ENCODE results near the gene PRSS36.
"Not testable (repeated sequence)": the region's sequence is repeated elsewhere in the genome, so short reads cannot be mapped to it uniquely, and the experiment has no call there.

Gene PRSS36

GRCh38 chr16:31149894-31150890, at the start of gene PRSS36:
Gene PRSS36 (minus strand): TSS chr16:31150066. CDS start chr16:31150035, 31 bp downstream.
- DNase-seq: no peak

DNA sequence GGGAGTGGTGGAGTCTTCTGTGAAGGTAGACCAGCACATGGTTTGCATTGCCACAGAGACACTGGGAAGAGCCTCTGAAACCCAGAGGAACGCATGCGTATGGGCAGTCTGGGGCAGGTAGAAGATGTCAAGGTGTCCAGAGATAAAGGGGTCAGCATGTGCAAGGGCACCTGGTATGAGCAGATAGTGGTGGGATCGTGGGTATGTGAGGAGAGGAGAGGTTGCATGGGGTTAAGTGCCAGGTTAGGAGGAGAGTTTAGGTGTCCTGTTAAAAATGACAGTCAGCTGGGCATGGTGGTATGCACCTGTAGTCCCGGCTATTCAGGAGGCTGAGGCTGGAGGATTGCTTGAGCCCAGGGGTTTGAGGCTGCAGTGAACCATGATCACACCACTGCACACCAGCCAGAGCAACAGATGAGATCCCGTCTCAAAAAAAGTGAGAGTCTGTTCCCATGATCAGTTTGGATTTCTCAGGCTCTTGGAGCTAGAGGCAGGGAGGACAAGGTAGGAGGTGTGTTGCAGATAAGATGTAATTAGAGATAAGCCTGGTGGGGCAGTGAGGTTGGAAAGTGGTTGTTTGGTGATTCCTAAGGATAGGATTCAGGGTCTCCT, 49.7 kb upstream of the PRSS36 start:
- DNase-seq: no peak

GRCh38 chr16:31198207-31198882, 48.5 kb upstream of the PRSS36 start:
- DNase-seq: no peak

DNA sequence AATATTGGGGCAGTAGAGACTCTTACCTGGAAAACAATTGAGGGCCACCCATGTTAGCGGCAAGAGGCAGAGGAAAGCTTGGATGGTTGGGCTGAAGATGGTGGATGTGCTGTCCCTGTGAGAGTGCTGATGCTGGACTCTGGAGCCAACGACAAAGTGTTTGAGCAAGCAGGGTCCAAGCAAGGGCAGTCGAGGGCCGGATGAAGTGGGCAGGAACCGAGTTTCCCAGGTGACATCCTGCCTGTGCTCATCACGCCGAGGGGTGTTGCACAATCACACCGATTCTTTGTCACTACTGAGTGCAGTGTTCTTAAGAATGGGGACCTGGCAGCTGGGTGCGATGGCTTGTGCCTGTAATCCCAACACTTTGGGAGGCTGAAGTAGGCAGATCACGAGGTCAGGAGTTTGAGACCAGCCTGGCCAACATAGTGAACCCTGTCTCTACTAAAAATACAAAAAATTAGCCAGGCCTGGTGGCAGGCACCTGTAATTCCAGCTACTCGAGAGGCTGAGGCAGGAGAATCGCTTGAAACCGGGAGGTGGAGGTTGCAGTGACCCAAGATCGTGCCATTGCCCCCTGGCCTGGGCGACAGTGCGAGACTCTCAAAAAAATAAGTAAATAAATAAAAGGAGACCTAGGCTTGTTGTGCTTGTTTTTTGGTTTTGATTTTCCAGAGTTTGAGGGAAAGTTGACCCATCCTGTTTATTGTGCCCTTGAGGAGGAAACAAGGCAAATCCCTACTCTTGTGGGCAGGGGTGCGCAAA, 46.6 kb upstream of the PRSS36 start:
- DNase-seq: no peak

DNA sequence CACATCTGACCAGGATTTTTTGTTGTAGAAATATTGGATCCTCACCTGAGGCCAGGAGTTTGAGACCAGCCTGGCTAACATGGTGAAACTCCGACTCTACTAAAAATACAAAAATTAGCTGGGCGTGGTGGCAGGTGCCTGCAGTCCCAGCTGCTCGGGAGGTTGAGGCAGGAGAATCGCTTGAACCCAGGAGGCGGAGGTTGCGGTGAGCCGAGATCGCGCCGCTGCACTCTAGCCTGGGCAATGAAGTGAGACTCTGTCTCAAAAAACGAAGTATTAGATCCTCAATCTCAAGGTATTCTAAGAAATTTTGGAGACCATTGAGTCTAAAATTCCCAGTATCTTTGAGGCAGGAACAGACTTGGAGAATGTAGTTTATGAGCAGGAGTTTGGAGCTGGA, 46.0 kb upstream of the PRSS36 start:
- not testable (repeated sequence) for DNase-seq

DNA sequence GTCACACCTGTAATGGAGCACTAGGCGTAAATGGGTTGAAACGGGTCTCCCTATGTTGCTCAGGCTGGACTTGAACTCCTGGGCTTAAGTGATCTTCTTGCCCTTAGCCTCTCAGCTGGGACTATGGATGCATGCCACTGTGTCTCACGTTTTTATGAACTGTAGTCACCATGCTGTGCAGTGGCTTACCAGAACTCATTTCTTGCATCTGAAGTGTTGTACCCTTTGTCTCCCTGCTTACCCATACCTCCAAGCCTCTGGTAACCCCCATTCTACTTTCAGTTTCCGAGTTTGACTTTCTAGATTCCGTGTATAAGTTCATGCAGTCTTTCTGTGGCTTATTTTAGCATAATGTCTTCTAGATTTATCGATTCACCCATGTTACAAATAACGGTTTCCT, 45.0 kb upstream of the PRSS36 start:
- DNase-seq: no peak

DNA sequence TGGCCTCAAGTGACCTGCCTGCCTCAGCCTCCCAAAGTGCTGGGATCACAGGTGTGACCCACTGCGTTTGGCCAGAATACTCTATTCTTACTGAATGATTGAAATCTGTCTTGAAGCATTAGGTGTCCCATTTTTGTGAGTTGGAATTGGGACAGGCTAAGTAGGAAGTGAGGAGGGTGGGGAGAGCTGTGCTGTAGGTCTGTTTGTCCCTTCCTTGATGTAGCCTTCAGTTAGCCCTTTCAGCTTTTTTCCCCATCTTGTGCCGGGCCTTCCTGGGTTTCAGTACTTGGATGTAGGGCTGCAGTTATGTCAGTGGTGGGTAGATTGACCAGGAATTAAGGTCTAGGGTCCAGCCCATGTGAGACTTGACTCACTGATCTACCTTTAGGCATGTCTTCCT, 44.0 kb upstream of the PRSS36 start:
- no peak for DNase-seq

GRCh38 chr16:31192856-31193642, 43.2 kb upstream of the PRSS36 start:
- no peak for DNase-seq

DNA sequence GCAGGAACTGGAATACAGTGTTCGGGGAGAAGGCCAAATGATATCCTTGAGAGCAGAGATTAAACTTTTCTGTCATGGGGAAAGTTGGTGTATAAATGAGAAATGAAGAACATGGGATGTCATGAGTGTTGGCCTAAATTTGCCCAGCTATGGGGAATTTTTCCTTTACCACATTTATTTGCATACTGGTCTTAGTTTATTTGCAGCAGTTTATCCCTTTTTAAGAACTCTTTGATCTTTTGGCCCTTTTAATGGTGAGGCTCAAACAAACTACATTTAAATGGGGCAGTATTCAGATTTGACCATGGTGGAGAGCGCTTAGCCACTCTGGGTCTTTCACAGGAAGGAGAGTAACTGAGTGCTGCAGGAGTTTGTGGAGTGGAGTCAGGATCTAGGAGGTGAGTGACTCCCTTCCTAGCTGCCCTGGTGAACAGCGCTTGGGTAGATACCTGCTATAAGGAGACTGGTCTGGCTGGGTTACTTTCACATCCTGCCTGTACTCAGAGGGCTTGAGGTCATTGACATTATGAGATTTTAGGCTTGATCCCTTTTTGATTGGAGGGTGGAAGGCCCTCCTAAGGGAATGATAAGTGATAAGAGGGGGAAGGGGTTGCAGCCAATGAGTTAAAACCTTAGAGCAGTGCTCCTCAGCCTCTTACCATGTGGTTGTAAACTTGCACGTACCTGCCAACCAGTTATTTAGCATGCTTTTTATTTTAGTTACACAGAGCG, 42.0 kb upstream of the PRSS36 start:
- DNase-seq: no peak

GRCh38 chr16:31190818-31191444, 41.1 kb upstream of the PRSS36 start:
- no peak for DNase-seq

- no peak for DNase-seq
These were observed 40.2 kb upstream of the PRSS36 start for GRCh38 chr16:31190061-31190460.

DNA sequence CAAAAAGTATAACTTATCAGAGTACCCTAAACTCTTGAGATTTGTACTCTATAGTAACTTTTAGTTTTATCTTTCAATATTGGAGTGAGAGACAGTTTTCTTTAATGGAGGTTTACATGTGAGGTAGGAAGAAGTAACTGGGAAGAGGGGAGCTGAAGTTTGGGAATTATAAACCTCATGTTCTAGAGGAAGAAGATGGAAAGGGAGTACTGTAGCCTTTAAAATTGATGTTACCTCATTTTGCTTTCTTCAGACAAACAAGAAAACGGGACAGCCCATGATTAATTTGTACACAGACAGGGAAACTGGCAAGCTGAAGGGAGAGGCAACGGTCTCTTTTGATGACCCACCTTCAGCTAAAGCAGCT, 39.5 kb upstream of the PRSS36 start:
- DNase-seq: no peak

- DNase-seq: no peak
These were observed 38.9 kb upstream of the PRSS36 start for GRCh38 chr16:31188450-31189411.

- DNase-seq: no peak
These were observed 37.9 kb upstream of the PRSS36 start for GRCh38 chr16:31187808-31188189.

DNA sequence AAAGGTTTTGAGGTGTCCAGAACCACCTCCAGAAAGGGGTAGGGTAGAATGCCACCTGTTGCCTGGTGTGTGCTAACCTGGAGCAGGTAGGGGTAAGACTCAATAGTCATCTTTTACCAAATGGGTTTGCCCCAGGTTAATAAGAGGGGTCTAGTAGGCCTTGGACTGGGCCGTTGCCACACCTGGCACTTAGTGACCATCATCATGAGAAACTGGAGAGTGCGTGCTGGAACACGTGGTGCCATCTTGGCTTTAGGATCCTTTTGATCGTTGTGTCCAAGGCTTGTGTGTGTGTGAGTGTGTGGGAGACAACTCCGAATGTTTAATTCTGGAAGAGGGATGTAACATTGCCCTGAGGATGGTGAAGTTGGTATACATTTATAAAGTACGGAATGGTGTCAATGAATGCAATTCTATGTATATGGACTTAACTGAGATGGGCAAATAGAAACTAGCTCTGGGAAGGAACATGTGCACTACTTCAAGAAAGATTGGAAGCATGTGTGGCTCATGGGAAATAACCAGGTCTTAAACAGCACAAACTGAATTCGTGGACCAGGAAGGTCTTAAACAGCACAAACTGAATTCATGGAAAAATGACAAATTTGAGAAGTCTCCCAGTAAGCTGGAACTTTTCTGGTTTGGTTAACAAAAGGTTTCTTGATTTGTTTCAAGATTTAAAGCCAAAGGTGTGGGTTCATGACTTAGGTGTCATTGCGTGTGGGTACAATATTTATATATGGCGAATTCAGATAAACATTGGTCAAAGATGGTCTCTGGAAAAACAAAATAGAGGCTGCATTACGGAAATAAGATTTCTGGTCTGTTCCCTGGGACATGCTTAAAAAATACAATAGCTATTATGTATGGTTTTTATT, 37.3 kb upstream of the PRSS36 start:
- DNase-seq: no peak

DNA sequence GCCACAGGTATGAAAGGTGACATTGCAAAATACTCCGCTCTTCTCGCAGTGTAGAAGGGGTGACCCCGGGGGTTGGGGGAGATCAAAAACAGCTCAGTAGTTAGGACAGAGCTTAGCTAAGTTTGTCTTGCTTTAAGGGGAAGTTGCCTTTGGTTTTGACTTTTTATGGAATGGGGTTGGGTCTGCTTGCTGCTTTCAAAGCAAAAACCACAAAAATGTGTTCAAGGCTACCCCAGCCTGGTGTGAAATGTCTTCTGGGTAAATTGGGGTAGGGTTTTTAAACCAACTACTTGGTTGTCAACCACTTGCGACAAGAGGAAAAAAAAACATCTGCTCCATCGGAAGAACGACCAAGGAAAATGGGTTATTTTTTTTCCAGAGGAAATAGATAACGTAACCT, 36.3 kb upstream of the PRSS36 start:
- peak; percentile 46 for DNase-seq

- no peak for DNase-seq
These were observed 35.5 kb upstream of the PRSS36 start for GRCh38 chr16:31185339-31185738.

DNA sequence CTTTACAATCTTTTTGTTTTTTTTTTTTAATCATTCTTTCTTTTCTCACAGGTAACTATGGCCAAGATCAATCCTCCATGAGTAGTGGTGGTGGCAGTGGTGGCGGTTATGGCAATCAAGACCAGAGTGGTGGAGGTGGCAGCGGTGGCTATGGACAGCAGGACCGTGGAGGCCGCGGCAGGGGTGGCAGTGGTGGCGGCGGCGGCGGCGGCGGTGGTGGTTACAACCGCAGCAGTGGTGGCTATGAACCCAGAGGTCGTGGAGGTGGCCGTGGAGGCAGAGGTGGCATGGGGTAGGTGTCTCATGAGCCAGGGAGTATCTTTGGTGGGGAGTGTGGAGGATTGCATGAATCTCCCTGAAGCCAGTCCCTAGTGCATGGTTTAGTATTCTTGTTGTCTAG, 35.0 kb upstream of the PRSS36 start:
- DNase-seq: no peak
